Spleen (tissue), 11 donors: Measurements from ENCODE around the gene PRPF38A. TPM values are rescaled to one million over a fixed set of nuclear protein-coding genes. Genes with fewer than 3 reads are reported as not detected.

ENCODE experiments used
- DNase-seq: peaks from one replicate; pipeline ENCODE4 v3.0.0-alpha.2; 2020
- H3K27ac ChIP-seq, 8 donors: fragments of 200-600 bp; sonication (generic) in 7 of 8; 1 replicate in 4 of 8; 2 replicates in 4 of 8; pipeline versions ENCODE4 v1.5.0 to v1.8.0; 2016 to 2021; ENCODE audit warnings: inconsistent platforms in 4 of 8, mild to moderate bottlenecking in 4 of 8, moderate library complexity in 1 of 8
- H3K27me3 ChIP-seq, 7 donors: fragments of 200-600 bp; sonication (generic) in 6 of 7; replicated peaks in 1 of 7; 1 replicate in 4 of 7; 2 replicates in 3 of 7; pipeline versions ENCODE4 v1.5.0 to v1.8.0; 2016 to 2021; ENCODE audit warnings: inconsistent platforms in 3 of 7, mild to moderate bottlenecking in 1 of 7
- H3K36me3 ChIP-seq, 6 donors: fragments of 200-600 bp; sonication (generic) in 5 of 6; 1 replicate in 4 of 6; 2 replicates in 2 of 6; pipeline versions ENCODE4 v1.5.0 to v1.8.0; 2016 to 2021; ENCODE audit warnings: inconsistent platforms in 2 of 6
- H3K4me1 ChIP-seq, 6 donors: fragments of 200-600 bp; sonication (generic) in 5 of 6; 1 replicate in 3 of 6; 2 replicates in 3 of 6; pipeline versions ENCODE4 v1.5.0 to v1.8.0; 2016 to 2021; ENCODE audit warnings: inconsistent platforms in 3 of 6
- H3K4me3 ChIP-seq, 8 donors: fragments of 200-600 bp; sonication (generic) in 7 of 8; 1 replicate in 4 of 8; 2 replicates in 4 of 8; pipeline versions ENCODE4 v1.5.0 to v1.8.0; 2016 to 2021; ENCODE audit warnings: inconsistent platforms in 4 of 8, mild to moderate bottlenecking in 4 of 8, moderate library complexity in 2 of 8
- H3K9me3 ChIP-seq, 8 donors: fragments of 200-600 bp; sonication (generic) in 7 of 8; 1 replicate in 4 of 8; 2 replicates in 4 of 8; pipeline versions ENCODE4 v1.5.0 to v1.8.0; 2016 to 2021; ENCODE audit warnings: inconsistent platforms in 4 of 8
- POLR2A ChIP-seq, 3 donors: fragments of 450-650 bp; IDR thresholded peaks; one replicate each; pipeline ENCODE4 v1.5.1; 2017; ENCODE audit warnings: antibody characterized with exemption in 3 of 3, mild to moderate bottlenecking in 1 of 3
- POLR2AphosphoS5 ChIP-seq, 3 donors: sonication (generic); formaldehyde crosslinking; IDR thresholded peaks; one replicate each; pipeline ENCODE4 v1.5.1; 2017; ENCODE audit warnings: antibody characterized with exemption in 3 of 3
- WGBS, 5 donors: extraction: QIAGEN DNeasy Blood & Tissue Kit in 3 of 5; methylation state at CpG; one replicate each; pipeline versions ENCODE4 v1.1.5 to v1.1.7; 2013 to 2018; 5-methylcytosine and 5-hydroxymethylcytosine counted together
- intact Hi-C: fragments of 100-400 bp; cut with DNase I; formaldehyde crosslinking; loops from one replicate; pipeline ENCODE4 v1.15.0; 2023; ENCODE audit warnings: low total_unique reads
- polyA plus RNA-seq, 3 donors: library from polyadenylated mRNA; stranded (reverse); fragments of 200-250 nt; gene quantifications; one replicate each; pipeline ENCODE4 v1.2.1, GENCODE V29; 2013
- total RNA-seq, 7 donors: library from RNA; depleted of rRNA in 3 of 7; stranded (reverse); fragments of >200 nt in 3 of 7; fragmentation: NEBNext Ultra II Directional in 4 of 7; extraction: Animal tissue kit (Norgen Biotek cat#: 25700) in 4 of 7; gene quantifications; one replicate each; pipeline versions ENCODE4 v1.1.0 to v1.2.1, GENCODE V29; 2016 to 2021
- TF ChIP-seq, protein P1 (sequence below), 11 experiments: fragments of 200-600 bp in 7 of 11; fragments of 450-650 bp in 4 of 11; sonication (generic) in 4 of 11; IDR thresholded peaks in 8 of 11; conservative IDR thresholded peaks in 3 of 11; 1 replicate in 7 of 11; 2 replicates in 4 of 11; pipeline versions ENCODE4 v1.4.0 to v1.8.0; 2016 to 2021; ENCODE audit warnings: antibody characterized with exemption in 11 of 11, inconsistent platforms in 4 of 11, mild to moderate bottlenecking in 1 of 11
- donor health status: healthy with polysubstance abuse.
- donor health status: DM: no; HTN: no; CAD: no; lungs with moderate emphysema.
- donor health status: DM: no; HTN: no; CAD: no.
- donor health status: Bipolar disorder and iron deficiency.
- donor health status: healthy.
- donor health status: DM: no; HTN: no; CAD: no.
- donor health status: DM: yes; HTN: yes; CAD: no.

The PRPF38A gene
- total and polyA plus RNA-seq, 10 donors = 13.8 to 50.4 (median 23.6) TPM

DNA sequence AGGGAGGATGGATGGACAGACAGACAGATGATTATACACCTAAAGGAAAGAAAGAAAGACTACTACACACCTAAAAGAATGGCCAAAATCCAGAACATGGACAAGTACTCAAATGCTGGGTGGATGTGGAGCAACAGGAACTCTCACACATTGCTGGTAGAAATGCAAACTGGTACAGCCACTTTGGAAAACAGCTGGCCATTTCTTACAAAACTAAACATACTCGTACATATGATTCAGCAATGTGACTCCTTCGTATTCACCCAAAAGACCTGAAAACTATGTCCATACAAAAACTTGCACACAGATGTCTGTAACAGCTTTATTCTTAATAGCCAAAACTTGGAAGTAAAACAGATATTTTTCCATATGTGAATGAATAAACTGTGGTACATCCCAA lies 51.3 kb downstream of the PRPF38A start:
- Histone ChIP-seq H3K27me3 (no peaks in the 10 kb centered on the region), H3K36me3 (peaks cover 0 to 80% (median 7%) of the 10 kb centered on the region in 6 donors), H3K4me3 (no peak overlapping the region), H3K27ac (no peak overlapping the region), H3K9me3 (no peaks in the 10 kb centered on the region), H3K4me1 (no peaks in the 10 kb centered on the region)
- DNase-seq = no peak
- intact Hi-C loops = no loop called here
- TF ChIP-seq, protein P1, sequence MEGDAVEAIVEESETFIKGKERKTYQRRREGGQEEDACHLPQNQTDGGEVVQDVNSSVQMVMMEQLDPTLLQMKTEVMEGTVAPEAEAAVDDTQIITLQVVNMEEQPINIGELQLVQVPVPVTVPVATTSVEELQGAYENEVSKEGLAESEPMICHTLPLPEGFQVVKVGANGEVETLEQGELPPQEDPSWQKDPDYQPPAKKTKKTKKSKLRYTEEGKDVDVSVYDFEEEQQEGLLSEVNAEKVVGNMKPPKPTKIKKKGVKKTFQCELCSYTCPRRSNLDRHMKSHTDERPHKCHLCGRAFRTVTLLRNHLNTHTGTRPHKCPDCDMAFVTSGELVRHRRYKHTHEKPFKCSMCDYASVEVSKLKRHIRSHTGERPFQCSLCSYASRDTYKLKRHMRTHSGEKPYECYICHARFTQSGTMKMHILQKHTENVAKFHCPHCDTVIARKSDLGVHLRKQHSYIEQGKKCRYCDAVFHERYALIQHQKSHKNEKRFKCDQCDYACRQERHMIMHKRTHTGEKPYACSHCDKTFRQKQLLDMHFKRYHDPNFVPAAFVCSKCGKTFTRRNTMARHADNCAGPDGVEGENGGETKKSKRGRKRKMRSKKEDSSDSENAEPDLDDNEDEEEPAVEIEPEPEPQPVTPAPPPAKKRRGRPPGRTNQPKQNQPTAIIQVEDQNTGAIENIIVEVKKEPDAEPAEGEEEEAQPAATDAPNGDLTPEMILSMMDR (IDR thresholded peaks at IDR 0.05 in 8 of 11, conservative IDR thresholded peaks at IDR 0.05 in 3 of 11) = no peak
- TF ChIP-seq POLR2A (IDR thresholded peaks at IDR 0.05) = no peak
- TF ChIP-seq POLR2AphosphoS5 (IDR thresholded peaks at IDR 0.05) = no peak
- WGBS, 5 donors = 92 to 100% (median 98%) methylated on average over 2 of the region's 2 CpGs

DNA sequence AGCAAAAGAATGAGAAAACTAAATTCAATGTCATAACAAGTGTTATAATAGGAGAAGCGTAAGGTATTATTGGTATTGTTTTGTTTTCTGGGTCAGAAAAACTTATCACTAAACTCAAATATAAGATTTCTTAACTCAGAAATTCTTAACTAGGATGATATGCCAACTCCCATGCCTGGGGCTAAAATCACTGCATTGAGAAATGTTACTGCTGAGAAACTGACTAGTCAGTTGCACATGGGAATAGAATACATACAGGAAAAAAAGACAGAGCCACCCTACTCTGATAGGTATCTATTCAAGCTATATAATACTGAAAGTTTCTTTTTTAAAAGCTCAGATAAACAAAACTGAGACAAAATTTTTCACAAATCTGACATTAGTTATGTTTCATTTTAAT lies 56.3 kb downstream of the PRPF38A start:
- intact Hi-C loops = no loop called here
- Histone ChIP-seq H3K27ac (no peak overlapping the region), H3K4me3 (no peak overlapping the region), H3K9me3 (no peaks in the 10 kb centered on the region), H3K4me1 (no peaks in the 10 kb centered on the region), H3K27me3 (no peaks in the 10 kb centered on the region), H3K36me3 (peaks cover 0 to 71% (median 13%) of the 10 kb centered on the region in 6 donors)
- WGBS, 5 donors = 98 to 100% (median 100%) methylated on average over 1 of the region's 1 CpG
- TF ChIP-seq POLR2AphosphoS5 (IDR thresholded peaks at IDR 0.05) (no peak), POLR2A (IDR thresholded peaks at IDR 0.05) (no peak)
- TF ChIP-seq, protein P1 (IDR thresholded peaks at IDR 0.05 in 8 of 11, conservative IDR thresholded peaks at IDR 0.05 in 3 of 11) = no peak
- no peak for DNase-seq

DNA sequence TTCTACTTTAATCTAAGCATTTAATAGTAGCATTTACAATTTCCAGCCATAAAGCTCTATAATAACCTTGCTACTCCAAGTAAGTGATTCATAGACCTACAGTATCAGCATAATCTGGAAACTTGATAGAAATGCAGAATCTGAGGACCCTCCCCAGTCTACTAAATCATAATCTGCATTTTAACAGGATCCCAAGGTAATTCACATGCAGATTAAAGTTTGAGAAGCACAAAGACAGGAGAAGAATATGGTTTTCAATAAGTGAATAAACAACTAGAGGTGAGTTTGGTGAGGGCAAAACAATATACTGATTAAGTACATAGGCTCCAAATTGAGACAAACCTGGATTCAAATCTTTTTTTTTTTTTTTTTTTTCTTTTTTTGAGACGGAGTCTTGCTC lies 57.4 kb downstream of the PRPF38A start:
- no peaks in the 10 kb centered on the region for H3K4me1 ChIP-seq
- H3K9me3 ChIP-seq = no peaks in the 10 kb centered on the region
- no peak for DNase-seq
- WGBS, 5 donors = 96 to 100% (median 100%) methylated on average over 1 of the region's 1 CpG
- intact Hi-C loops = no loop called here
- TF ChIP-seq POLR2A (IDR thresholded peaks at IDR 0.05) (no peak), POLR2AphosphoS5 (IDR thresholded peaks at IDR 0.05) (no peak)
- TF ChIP-seq, protein P1 (IDR thresholded peaks at IDR 0.05 in 8 of 11, conservative IDR thresholded peaks at IDR 0.05 in 3 of 11) = no peak
- H3K27me3 ChIP-seq = no peaks in the 10 kb centered on the region
- H3K36me3 ChIP-seq = peaks cover 0 to 74% (median 13%) of the 10 kb centered on the region in 6 donors
- no peak overlapping the region for H3K4me3 ChIP-seq
- H3K27ac ChIP-seq = no peak overlapping the region

DNA sequence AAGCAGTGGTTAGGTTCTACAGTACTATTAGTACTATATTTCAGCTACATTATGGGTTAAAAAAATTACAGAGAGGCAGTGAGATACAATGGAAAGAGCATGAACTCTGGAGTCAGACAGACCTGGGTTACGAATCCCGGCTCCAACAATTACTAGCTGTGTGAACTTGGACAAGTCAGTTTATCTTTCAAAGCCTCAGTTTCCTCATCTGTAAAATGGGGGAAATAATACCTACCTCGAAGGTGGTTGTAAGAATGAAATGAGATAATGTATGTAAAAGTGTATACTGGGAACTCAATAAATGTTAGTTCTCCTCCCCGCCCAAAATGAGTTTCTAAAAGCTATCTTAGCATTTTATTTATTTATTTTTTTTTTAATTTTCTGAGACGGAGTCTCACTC lies 59.5 kb downstream of the PRPF38A start:
- H3K9me3 ChIP-seq = no peaks in the 10 kb centered on the region
- H3K4me3 ChIP-seq = no peak overlapping the region
- TF ChIP-seq POLR2A (IDR thresholded peaks at IDR 0.05) (no peak), POLR2AphosphoS5 (IDR thresholded peaks at IDR 0.05) (no peak)
- TF ChIP-seq, protein P1 (IDR thresholded peaks at IDR 0.05 in 8 of 11, conservative IDR thresholded peaks at IDR 0.05 in 3 of 11) = no peak
- peaks cover 0 to 56% (median 13%) of the 10 kb centered on the region in 6 donors for H3K36me3 ChIP-seq
- no peaks in the 10 kb centered on the region for H3K27me3 ChIP-seq
- DNase-seq = no peak
- no peaks in the 10 kb centered on the region for H3K4me1 ChIP-seq
- intact Hi-C loops = no loop called here
- H3K27ac ChIP-seq = no peak overlapping the region
- WGBS, 5 donors = 94 to 99% (median 96%) methylated on average over 5 of the region's 5 CpGs
